GM21528 (cell line): ENCODE data around the gene B4GALT6.
A peak's percentile ranks its signal among the peaks of the same experiment; 100 is the strongest.
"Not testable (repeated sequence)": the region's sequence is repeated elsewhere in the genome, so short reads cannot be mapped to it uniquely, and the experiment has no call there.

Experiments
- ATAC-seq: cut with Tn5 transposase; IDR thresholded peaks from one replicate; pipeline ENCODE4 v1.9.1; 2021; ENCODE audit warnings: mild to moderate bottlenecking, moderate library complexity; ENCODE audit not compliant: unreplicated experiment, low FRiP score

Gene B4GALT6, protein sequence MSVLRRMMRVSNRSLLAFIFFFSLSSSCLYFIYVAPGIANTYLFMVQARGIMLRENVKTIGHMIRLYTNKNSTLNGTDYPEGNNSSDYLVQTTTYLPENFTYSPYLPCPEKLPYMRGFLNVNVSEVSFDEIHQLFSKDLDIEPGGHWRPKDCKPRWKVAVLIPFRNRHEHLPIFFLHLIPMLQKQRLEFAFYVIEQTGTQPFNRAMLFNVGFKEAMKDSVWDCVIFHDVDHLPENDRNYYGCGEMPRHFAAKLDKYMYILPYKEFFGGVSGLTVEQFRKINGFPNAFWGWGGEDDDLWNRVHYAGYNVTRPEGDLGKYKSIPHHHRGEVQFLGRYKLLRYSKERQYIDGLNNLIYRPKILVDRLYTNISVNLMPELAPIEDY

DNA sequence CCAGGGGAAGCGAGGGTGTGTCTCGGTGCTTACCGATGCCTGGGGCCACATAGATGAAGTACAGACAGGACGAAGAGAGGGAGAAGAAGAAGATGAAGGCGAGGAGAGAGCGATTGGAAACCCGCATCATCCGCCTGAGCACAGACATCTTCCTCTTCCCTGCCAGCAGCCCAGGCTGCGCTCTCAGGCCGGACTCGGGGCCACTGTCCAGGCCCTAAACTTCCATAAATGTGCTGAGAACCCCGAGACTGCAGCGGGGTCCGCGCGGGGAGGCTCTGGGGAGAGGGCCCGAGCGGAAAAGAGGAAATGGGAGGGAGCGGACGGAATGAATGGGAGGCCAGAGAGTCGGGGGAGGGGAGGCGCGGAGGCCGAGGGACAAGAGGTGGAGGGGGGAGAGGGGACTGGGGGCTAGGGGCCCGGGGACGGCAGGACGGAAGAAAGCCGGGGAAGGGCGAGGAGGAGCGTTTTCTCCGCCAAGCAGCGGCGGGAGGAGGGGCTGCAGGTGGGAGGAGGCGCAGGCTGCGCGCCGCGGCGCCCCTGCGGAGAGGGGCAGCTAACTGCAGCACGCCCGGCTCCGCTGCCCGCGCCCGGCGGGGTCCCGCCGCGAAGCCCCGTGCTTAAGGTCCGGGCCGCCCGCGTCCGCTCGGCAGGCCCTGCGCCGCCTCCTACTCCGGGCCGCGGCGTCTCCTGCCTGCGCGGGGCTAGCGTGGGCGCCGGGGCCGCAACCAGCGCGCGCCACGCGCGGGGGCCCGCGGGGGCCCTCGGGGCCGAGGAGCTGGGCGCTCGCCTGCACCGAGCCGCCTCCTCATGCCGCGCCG, at the start of gene B4GALT6:
Gene B4GALT6 (minus strand): TSS at position 303 of the 818 bp plus-strand sequence. CDS start 155 bp downstream, at position 148.
- ATAC-seq, result peak; percentile 45

DNA sequence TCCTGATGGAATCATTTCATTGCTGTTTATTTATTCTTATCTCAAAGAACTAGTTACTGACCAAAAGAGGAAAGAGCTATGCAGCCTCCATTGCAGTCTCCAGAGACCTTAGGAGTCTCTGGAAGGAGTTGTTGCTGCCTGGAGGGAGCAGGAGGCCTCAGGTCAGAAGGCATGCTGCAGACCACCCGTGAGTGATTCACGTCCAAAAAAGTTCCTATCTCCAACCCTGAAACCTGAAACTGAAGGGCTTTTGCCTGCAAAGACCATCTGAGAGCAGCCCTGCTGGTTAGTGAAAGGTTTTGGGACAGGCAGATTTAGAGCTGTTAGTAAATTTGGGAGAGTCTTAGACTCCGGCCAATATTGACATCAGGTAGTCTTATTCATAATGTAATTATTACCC, 47.2 kb upstream of the B4GALT6 start:
- no peak for ATAC-seq

DNA sequence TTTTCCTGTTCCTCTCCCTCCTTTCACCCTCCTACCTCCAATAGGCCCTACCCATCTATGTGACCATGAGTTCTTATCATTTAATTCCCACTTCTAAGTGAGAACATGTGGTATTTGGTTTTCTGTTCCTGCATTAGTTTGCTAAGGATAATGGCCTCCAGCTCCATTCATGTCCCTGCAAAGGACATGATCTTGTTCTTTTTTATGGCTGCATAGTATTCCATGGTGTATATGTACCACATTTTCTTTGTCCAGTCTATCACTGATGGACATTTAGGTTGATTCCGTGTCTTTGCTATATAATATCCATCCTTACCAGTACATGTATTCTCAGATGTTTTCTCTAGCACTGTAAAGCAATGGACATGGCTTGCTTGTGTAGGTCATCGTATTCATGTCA, 44.8 kb upstream of the B4GALT6 start:
- ATAC-seq, result not testable (repeated sequence)

DNA sequence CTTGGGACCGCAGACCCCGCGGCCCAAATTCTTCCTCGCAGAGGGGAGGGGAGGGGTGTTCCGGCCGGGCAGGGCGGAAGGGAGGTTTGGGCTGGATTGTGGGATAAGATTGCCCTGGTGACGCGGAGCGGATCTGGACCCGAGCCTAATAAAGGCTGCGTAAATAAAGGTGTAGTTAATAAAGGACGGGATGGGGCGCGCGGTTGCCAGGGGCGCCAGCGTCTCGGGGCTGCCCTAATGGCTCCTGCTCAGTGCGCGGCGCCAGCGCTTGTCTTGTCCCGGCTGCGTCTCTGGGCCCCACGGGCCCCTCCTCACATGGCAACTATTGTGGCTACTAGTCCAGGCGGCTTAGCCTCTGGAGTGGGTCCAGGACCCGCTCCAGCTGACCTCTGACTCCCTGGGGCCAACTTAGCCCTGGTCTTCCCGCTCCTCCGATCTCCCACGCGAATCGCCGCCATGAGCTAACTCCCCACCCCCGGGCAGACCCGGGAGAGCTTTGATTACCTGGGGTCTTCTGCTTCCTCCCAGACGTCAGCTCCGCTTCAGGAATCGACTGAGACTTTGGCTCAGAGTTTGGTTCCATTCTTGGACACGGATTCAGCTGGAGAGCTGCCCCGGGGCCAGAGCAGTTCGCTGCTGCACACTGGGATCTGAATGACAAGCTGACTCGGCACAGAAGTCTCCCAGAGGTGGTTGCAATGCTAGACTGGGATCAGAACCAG, 39.8 kb upstream of the B4GALT6 start:
- ATAC-seq, result no peak

DNA sequence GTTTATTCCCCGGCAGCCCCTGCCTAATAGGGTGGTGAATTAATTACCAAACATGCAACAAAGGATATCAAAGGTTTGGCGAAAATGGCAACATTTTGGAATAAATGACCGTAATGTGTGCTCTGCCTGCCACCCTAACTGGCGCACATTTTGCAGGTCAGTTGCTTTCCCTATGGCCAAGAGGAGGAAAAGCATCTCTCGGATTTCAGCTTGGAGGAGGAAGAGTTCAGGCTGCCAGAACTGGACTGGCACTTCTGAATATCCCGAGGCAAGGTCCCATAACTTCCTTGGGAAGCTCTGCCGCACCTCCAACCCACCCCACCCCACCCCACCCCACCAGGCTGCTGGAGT, 39.2 kb upstream of the B4GALT6 start:
- ATAC-seq, result no peak

DNA sequence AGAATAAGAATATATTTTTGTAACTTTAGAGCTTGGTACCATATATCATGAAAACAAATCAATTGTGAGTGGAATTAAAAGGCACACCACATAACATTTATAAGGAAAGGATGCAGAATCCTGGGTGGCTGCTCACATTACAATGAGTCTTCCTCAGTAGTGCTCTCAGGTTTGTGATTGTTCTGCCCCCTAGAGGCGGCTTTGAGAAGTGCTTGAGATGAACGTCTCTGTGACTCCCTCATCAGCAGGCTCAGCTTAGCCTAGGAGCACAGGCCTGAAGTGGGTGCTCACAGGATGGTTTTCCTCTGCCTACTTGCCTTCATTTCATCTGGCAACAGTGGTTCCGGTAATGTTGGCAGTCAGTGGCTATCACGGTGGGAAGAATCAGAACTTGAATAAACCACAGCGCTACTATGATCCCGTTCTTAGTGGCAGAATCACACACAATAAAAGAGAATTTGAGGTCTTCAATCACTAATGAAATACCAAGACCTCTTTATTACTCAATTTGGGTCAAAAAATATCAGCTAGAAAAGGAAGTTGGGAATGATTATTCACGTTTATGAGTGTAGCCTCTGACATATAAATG, 38.1 kb upstream of the B4GALT6 start:
- peak; percentile 97 for ATAC-seq

DNA sequence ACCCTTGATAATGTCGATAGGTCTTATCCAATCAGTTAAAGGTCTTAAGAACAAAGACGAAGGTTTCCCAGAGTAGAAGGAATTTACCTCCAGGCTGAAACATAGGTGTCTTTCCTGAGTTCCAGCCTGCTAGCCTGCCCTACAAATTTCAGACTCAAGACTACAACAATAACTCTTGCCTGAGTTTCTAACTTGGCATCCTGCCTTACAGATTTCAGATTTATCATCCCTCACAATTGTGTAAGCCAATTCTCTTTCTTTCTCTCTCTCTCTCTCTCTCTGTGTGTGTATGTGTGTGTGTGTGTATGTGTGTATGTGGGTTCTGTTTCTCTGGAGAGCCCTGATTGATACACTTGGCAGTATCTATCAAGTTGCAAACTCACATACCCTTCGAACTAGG, 37.2 kb upstream of the B4GALT6 start:
- no peak for ATAC-seq

DNA sequence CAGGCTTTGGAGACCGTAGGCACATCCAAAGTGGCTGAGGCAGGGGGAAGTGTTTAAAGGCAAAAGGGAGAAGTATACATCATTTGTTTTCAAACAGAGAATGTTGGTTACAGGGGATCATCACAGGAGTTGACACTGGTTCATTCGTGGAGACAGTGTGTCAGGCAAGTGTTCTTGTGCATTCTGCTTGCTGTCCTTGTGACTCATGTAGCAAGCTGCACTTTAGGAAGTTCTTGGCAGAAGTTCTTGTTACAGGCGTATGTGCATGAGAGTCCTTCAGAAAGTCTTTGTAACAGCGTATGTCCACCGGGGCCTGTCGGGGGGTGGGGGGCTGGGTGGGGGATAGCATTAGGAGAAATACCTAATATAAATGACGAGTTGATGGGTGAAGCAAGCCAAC, 36.5 kb upstream of the B4GALT6 start:
- ATAC-seq, result no peak

DNA sequence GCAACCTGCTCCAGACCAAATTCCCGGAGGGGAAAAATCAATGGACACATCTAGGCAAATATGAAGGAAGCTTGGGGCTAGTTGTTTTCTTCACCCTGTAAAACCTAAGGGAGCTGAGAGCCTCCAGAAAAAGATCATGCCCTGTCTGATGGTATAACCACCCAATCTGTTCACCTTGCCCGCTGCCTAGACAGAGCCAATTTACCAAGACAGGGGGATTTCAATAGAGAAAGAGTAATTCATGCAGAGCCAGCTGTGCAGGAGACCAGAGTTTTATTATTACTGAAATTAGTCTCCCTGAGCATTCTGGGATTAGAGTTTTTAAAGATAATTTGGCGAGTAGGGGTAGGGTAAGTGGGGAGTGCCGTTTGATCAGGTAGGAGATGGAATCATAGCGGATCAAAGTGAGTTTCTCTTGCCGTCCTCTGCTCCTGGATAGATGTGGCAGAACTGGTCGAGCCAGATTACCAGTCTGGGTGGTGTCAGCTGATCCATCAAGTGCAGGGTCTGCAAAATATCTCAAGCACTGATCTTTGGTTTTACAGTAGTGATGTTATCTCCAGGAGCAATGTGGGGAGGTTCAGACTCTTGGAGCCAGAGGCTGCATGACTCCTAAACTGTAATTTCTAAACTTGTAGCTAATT, 35.1 kb upstream of the B4GALT6 start:
- no peak for ATAC-seq

DNA sequence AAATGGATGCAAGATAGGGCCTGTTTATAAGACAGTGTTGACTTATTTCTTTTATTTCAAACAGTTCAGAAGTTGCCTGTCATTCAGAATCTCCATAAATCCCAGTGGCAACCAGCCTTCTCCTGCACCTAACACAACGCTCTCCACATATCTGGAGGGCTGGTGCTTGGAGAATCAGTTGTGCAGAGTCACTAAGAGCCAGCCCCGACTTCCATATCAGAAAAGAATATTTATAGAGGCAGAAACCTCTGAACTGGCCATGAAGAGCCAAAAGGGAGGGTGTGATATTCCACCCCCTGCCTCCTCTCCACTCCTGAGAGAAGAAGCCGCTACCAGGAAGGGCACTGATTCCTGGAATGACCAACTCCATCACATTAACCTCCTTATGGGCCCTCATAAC, 34.0 kb upstream of the B4GALT6 start:
- ATAC-seq, result no peak

DNA sequence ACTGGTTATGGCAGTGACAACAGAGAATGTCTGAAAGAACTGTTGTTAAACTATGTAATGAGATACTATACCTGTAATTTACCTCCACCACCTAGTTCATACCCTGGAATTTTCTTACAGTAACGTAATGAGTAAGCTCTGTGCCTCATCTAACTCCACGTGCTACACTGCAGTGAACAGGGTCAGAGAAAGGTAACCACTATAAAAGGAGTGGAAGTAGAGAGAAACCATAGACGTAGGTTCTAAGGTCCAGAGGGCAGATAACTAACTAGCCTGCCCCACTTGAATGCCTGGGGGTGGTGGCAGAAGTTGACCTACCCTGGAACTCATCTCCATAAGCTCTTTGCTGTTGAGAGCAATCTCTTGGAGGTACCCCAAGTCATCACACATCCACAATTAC, 32.0 kb upstream of the B4GALT6 start:
- ATAC-seq, result no peak

DNA sequence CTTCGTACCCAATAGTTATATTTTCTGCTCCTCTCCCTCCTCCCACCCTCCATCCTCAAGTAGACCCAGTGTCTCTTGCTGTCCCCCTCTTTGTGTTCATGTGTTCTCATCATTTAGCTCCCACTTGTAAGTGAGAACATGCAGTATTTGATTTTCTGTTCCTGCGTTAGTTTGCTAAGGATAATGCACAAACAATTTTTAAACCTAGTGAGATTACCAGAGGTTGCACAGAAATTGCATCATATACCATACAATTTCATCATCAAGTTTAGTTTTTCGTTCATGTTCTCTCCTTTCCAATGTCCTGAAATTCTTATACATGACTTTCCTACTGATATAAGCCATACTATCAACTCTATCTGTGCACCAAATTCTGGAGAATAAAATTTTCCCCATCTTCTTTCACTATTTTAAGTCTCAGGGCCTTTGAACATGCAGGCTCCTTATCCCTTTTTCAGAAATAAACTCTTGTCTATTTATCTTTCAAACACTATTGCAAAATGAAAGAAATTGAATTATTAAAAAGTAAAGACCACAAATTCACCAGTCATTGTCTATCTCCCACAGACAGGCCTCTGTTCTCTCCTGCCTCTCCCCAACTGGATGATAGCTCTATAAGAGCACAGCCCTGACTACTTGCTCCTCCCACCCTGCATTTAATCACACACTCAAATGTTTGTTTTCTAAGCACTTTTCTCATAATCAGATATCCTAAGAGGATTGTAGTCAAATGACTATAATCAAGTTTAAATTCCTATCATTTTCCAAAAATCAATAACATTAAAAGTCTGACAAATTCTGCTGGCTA, 27.2 kb upstream of the B4GALT6 start:
- no peak for ATAC-seq

DNA sequence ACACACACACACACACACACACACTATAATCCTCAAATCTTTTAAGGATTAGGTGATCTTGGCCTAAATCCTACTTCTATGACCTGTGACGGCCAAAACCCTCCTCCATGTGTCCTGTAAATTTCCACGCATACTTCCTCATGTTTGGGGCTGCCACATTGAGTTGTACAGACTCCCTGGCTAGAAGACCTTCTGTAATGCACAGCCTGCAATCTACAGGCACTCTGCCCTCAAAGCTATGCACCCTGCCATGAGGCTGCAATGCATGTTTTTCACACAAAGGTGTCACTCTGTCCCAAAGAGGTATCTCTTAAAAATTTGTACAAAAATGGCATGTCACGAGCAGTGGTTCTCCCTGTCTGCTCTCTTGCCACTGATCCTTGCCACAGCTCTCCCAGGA, 26.4 kb upstream of the B4GALT6 start:
- ATAC-seq, result no peak

DNA sequence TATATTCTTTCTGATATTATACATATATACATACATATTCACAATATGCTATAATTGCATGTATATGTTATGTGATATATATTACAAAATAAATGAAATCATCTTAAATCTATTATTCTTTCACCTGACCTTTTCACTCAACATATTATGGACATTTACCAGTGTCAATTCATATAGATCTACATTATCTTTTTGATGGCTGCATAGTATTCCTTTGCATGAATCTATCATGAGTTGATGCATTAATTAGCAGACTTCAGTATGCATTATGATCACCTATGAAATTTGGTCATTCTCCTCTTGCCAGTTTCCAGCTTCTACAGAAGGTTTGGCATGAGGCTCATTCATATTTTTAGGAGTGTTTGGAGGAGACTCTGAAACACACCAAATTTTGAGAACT, 23.4 kb upstream of the B4GALT6 start:
- no peak for ATAC-seq

DNA sequence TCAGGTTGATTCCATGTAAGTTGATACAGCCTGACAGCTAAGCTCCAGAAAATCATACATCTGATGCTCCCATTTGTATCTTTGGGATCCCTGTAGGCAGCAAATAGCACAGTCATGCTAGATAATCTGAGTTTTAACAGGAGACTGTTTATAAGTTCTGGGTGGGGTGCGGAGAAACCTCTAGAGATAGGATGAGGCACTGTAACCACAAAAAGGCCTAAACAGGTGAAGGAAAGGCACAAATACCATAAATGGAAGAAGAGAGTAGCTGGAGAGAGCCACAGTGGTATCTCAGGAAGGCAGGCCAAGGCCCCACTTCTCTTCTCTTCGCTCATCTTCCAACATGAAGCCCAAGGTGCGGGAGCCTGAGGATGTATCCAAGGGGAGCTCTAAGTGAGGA, 18.1 kb upstream of the B4GALT6 start:
- ATAC-seq, result no peak

DNA sequence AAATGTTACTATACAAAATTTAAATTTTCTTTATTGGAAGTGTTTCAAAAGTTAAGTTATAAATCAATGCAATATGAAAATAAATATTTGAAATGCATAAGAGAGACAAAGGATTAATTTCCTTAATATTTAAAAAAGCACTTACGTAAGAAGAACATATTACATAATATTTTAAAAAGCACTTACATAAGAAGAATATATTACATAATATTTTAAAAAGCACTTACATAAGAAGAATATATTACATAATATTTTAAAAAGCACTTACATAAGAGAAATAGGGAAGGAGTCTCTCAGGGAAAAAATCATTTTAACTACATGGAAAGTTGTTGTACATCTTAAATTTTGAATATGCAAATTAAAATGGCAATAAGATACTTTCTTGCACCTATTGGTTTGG, 17.4 kb upstream of the B4GALT6 start:
- no peak for ATAC-seq

DNA sequence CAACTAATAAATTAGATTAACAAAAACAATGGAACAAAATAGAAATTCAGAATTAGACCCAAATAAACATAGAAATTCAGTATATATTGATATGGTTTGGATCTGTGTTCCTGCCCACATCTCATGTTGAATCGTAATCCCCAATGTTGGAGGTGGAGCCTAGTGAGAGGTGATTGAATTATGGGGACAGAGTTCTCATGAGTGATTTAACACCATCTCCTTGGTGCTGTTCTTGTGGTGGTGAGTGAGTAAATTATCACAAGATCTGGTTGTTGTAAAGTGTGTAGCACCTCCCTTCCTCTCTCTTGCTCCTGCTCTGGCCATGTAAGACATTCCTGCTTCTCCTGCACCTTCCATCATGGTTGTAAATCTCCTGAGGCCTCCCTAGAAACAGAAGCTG, 16.6 kb upstream of the B4GALT6 start:
- ATAC-seq, result no peak

DNA sequence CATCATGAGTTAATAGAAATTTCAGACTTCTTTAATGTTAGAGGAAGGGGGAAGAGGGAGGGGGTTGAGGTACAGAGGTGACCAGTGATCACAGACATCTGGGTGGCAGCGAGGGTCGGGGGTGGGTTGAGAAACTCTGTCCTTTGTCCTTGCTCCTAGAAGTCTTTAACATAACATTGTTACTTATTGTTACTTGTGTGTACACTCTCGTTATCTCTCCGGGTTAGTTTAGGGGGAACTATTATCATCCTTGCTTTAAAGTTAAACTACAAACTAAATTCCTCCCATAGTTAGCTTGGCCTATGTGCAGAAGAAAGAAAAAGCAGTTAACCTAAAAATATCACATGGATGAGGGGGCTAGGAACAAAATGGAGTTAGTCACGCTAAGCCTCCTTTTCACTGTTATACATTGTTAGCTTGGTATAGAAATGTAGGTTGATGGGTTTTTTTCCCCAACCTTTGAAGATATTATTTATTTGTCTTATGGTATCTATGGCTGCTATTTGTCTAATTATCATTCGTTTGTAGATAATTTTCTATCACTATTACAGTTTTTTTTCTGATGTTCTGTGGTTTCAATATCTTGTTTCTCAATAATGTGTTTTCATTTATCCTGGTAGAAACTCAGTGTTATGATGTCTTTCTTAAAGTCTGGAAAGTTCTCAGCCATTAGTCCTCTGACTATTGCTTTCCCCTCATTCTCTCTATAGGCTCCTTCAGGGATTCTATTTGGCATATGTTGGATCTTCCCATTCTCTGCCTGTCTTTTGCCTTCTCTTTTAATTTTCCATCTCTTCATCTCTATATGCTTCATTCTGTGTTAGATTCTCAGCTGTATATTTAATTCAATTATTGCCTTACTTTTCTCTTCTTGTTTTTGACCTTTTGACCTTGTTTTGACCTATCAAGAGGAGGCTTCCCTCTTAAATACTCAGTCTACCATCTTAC, 13.2 kb upstream of the B4GALT6 start:
- ATAC-seq, result no peak

DNA sequence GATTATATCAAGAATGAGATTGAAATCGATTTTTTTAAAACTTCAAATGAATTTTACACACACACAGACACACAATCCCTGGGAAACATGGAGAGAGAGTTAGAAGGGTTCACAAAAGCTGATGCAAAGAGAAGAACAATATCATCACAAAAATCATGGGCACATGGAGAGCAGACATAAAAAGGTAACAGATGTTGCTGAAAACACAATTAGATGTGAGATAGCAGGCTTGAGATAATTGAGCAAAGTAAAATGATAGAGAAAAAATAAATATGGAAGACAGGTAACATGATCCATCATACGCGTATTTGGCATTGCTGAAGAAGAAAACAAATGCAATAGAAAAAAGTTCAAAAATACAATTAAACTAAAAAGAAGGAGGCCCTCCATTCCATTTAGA, 11.6 kb upstream of the B4GALT6 start:
- no peak for ATAC-seq
